NCI-H510A treated with DMSO at 0.1 percent for 48 hours (cell line): ENCODE results near the gene MRPL37.

Source experiments
- DNase-seq: peaks from one replicate; lab custom pipeline; 2025; lab: John Stamatoyannopoulos, UW

Gene MRPL37

DNA sequence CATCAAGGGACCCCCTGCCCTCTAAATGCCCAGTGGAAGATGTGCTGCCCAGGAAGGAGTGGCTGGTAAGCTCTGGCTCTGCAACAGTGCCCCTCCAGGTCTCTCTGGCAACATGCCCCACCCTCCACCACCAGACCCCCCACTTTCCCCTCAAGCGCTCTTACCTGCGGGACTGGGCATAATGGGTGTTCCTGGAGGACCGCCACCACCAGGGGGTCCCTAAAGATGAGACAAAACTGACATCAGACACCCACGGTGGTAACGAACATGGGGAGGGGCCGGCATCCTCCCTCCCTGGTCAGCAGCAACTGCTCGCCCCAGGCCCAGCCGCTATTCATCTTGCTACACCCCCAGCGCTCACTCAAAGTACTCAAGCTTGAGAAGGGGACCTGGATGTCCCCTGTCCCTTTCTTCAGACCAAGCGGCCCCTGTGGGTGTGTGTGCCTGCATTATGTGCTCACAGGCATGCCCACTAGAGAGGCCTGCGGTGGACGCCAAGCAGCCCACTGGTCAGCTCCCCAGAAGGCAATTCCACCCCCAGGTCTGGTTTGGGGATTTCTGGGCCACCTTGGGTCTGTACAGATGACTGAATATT lies 40.9 kb downstream of the MRPL37 start:
- DNase-seq, result no peak

DNA sequence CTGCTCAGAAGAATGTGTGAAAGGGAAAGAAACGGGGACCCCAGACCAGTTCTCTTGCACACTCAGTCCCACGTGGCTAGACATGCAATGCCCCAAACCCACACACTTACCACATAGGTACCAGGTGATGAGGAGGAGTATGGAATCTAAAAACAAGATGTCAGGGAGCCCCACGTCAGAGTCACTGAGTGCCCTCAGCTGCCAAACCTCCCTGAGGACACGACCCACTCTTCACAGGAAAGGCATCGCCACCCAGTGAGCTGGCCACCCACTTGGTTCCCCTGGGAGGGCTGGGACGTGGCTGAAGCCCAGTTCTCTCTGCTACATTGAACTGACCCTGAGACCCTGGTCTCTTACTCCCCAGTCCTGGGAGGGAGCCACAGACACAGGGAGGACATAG lies 41.4 kb downstream of the MRPL37 start:
- no peak for DNase-seq

DNA sequence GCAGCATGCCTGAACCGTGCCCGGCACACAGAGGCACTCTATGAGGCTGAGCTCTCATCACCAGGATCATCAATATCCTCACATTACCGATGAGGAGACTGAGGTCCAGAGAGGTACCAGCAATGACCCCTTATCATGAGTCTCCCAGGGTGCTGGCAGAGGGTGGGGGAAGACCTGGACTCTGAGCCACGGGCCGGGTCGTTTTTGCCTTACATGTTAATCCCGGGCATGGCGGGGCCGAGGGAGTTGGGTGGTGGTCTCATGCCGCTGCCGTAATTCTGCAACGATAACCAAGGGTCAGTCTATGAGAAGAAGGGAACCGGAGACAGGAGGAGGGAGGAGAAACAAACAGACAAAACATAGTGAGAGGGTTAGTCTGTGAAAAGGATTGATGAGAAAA lies 43.1 kb downstream of the MRPL37 start:
- DNase-seq, result no peak

DNA sequence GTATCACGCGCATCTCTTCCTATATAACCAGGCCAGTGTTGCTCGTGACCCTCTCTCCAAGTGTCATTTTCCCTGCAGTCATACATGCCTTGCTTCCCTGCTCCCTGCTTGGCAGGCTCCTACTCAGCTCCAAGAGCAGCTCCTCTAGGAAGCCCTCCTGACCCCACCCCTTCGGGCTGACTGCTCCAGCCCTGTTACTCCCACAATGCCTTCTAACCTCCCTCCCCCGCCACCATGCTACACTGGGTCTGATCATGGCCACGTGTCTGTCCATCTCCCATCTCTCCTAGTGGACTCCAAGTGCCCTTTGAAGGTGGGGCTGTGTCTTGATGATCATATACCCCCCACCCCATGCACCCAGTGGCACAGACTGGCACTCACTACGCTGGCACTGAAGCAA lies 44.7 kb downstream of the MRPL37 start:
- no peak for DNase-seq

DNA sequence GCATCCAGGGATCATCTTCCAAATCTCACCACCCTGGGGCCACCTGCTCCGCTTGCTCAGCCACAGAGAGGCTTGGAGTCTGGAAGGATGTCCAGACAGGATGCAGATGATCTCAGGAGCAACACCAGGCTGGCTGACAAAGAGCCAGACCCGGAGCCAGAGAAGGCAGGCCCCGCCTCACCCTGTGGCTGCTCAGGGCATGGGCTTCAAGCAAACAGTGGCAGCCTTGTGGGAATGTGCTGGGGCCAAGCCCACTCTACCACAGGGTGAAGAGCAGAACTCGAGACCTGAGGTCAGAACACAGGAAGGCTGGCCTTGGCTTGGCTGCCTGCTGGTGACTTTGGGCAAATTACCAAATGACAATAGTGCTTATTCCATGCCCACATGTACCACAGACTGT lies 45.5 kb downstream of the MRPL37 start:
- no peak for DNase-seq

DNA sequence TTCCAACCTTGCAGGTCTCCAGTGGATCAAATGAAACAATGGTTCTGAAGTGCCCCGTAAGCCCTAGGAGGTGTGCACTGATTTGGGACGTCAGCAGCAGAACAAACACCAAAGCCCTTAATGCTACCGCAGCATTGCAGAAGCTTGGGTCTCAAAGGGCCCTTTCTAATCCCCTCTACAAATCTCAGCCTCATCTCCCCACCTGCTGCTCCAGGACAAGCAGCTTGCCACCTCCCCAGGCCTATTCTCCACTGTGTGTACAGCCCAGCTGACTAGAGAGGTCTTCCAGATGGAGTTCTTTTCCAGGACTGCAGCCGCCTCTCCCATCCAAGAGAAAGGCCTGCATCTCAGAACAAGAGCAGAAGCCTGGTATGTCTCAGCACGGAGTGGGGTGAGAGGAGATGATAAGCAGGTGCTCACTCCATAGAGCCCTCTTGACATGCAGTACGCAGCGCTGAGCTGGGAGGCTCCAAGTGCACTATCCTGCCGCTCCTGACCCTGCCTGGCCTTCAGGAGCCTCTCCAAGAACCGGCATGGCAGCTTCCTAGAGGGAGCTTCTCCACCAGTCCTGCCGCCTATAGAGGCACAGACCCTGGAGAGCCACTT lies 46.3 kb downstream of the MRPL37 start:
- peak; percentile 82 for DNase-seq

DNA sequence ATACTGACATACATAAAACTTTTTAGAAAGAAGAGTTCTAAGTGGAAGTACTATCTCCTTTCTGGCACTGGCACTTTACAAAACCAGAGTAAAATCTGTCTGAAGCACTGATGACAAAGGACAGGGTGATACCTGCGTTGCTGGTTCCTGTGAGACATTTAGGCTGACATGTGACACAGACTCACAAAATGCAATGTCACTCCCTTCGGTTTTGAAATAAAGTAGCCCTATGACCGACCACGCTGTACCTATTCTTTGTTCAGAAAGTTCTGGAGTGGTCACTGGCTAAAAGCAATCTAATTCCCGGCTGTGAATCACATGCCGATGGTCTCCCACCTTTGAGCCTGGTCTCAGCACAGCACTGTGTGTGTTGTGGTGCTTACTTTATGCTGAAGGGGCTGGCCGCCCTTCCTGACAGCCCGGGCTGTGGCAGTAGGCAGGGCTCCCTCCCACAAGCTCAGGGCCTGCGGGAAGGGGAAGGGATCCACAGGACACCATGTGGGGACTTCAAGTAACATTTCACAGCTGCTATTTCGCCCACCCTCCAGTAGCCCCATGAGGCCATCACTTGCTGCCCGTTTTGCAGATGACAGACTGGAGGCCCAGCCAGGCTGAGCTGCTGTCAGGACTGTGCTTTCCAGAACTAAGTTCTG lies 48.0 kb downstream of the MRPL37 start:
- DNase-seq, result no peak

DNA sequence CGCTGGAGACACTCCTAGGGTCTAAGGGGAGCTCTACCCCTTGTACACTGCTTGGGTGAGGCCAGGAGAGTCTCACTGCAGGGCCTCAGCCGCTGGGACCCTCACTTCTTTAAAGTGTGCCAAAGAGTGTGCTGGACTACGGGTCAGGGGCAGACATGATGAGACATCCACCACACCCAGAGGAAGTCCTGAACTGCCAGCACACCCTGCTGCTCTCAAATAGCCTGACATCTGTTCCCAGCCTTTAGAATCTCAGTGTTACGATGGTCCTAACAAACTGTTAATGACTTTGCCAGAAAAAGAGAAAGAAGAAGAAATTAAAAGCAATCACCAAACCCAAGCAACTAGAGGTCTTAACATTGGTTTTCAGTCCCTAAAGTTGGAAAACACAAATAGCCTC lies 49.0 kb downstream of the MRPL37 start:
- DNase-seq, result no peak

DNA sequence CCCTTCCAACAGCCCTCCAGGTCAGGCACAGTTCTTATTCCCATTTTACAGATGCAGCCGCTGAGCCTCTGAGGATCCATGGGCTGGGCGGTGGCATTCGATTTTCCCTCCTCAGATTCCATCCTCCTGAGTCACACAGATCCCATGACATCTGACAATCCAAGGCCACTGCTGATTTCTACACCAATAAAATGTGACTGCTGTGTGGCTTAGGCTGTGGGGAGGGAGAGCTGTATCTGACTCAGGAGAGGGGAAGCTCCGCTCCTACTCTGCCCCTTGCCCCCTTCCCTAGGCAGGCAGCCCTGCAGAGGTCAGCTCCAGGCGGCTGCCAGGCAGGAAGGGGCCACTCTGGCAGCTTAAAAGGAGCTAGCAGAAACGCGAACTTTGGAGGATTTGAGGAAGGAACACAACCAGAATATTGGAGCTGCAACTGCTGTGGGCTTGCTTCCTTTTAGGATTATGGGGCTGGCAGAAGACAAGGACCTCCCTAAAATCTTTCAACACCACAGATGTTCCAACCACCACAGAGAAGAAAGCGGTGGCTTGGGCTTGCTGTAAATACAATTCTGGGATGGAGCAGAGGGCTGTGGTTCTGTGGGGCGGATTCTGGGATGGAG lies 50.0 kb downstream of the MRPL37 start:
- no peak for DNase-seq

DNA sequence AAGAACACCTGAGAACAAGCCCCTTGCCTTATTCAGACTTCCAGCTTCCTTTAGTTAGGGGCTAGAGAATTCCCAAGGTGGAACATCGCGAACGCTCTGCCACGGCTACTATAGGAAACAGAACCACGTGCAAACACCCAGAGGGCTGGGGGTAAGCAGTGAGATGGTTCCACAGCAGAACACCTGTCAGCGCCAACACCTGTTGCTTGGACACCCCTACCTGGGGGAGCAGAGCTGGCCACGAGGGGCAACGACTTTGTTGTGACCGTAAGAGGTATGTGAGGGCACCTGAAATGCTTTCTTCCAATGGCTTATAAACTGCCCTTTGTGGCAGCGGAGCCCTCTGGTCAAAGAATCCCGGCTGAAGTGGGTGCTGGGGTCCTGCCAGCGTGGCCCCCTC lies 50.7 kb downstream of the MRPL37 start:
- DNase-seq, result no peak

DNA sequence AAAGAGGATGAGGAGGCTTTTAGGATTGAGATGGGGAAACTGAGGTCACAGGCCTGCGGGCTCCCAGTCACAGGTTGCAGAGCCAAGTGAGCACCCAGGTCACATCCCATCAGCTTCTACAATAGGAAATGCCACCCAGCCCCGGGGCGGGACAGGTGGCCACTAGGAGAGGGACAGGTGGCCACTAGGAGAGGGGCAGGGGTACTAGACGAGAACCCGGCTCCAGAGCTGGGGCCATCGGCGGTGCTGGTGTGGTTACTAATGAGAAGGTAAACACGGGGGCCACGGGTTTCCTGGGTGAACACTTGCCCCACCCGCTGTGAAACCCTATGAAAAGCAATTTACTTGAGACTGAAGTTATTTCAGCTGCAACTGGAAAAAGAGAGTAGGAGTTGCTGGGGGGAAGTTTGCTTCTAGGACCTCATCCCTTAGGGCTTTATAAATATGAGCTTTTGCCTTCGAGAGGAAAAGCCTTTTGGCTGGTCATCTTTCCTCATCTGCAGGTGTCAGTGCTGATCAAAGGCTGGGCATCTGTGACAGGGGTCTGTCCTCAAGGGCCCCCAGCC lies 52.5 kb downstream of the MRPL37 start:
- DNase-seq, result no peak

DNA sequence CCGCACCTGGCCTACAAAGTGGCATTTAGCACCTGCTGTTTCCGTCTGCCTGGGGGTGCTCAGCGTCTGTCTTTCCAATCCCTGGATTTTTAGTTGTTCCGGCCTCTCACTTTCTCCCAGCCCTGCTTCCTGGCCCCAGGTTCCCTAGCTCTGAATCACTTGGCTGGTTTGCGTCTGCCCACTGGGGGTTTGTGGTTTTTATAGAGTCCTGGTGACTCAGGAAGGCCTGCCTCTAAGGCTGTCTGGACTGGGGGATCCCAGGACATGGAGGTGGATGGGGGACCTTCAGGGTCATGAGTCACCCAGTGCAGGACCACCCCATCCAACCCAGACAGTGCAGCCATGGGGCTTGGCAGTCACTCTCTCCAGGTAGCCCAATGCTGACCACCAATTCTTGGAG lies 53.5 kb downstream of the MRPL37 start:
- DNase-seq, result no peak

DNA sequence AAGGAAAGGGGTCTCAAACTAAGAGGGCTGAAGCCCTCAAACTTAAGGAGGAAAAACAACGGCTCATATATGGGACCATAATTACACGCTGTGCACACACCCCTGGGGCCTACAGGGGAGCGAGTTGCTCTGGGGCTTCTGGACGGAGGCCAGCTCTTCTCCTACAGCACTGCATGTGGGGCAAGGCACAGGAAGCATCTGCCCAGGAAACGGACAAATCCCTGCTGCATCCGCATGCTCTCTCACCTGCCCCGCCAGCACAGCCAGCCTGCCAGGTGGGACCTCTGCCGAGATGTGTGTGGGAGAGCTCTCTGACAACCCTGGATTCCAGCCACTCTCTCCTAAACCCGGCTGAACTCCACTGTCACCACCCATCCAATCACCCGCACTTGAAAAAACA lies 54.1 kb downstream of the MRPL37 start:
- peak; percentile 64 for DNase-seq

DNA sequence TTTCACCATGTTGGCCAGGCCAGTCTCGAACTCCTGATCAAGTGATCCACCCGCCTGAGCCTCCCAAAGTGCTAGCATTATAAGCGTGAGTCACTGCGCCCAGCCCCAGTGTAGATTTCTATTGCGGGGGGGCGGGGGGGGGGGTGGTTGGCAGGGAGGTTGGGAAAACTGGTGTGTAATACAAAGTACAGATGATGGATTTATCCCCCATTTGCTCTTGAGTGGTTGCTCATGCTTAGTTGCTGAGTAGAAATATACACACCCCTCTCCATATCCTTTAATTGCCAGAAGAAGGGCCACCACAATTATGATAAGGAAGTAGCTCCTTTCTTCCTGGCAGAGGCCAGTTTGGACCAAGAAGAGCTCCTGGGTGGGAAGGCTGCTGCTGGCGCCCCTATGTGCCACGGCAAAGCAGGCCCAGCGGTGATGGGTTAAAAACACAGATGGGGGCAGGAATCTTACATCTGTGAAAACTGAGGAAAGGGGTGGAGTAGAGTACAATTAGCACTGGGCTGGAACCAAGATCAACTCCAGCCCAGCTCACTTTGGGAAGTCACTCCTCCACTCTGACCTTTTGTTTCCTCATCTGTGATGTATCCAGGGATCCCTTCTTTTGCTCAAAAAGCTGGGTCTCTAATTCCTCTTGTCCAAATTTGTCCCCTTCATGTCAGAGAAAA lies 55.2 kb downstream of the MRPL37 start:
- DNase-seq, result no peak

DNA sequence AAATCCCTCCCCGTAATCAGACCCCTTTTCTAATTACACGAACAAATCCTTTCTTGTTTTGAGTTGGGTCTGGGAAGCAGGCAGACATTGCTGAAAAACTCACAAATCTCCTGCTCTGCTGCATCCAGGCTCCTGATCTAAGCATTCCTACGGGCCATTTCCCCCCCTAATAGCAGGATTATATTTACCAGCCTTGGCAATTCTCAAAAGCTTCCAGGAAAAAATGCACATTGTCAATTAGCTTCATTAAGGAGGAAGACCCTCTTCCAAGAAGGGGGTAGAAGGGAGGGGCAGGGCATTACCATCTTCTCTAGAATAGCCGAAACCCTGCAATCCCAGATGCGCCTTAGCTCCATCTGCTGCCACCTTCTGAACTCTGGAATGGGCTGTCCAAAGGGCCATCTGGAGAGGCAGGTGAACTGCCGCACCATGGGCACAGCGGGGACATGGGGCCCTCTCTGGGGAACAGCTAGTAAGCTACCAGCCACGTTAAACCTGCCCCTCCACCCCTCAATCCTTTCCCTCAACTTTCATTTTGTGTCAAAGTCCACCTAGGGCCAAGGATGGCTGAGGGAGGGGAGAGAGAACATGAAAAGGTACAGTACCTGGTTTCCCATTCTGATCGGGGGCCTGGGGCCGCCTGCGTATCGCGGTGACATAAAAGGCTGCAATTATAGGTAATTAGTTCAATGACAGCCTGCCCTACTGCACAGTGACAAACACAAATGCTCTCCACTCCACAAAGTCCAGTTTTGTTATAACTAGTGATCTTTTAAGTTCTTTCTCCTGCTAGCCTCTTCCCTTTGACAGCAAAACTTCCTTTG lies 56.8 kb downstream of the MRPL37 start:
- DNase-seq, result no peak

DNA sequence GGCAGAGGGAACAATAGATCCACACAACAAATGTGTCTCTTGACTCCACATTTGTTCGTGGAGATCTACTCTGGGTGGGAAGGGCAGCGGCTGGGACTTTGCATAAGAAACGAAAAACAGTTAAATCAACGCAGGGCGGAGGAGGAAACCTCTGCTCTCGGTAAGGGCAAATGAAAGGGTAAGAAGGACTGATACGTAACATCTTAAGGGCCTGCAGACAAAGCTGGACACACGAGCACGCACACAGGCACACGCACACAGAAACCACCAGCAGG lies 57.3 kb downstream of the MRPL37 start:
- DNase-seq, result no peak

DNA sequence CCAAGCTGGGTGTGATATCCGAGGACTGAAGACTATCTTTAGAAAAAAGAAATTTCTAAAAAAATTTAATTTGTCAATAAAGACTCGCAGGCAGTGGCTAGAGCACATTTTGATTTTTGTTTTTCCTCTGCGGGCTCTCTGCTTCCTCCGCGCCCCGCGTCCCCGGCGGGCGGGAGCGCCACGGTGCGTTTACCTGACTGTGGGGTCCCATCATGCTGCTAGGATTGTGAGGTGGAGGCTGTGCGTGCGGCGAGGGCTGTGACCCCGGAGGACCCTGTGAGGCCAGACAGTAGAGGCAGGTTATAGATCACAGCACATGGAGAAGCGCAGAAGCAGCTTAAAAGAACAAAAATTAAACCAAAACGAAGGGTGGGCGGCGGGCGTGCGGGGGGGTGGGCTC lies 57.9 kb downstream of the MRPL37 start:
- no peak for DNase-seq

DNA sequence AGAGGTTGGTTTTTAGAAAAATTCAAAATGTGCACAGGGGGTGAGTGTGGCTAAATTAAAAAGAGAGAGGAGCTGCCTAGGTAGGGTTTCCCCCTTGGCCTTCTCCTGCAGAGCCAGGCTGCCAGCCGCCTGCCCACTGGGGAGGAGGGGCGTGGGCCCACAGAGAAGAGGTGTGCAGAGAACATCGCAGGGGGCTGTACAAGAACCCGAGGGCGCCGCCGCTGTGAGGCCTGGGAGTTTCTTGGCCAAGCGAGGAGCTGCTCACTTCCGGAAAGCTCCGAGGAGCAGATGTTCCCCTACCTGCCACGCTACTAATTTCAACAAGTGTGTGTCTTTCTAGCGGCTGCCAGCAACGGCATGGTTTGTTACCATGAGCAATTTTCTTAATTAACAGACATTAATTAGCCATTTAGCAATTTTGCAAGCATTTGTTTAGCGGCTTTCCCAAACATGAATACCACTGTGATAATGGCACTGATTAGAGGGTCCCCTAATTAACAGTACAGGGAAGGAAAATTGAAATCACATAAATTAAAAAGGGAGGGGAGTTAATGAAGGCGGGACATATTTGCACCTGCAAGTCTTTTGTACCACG lies 59.7 kb downstream of the MRPL37 start:
- peak; percentile 58 for DNase-seq

DNA sequence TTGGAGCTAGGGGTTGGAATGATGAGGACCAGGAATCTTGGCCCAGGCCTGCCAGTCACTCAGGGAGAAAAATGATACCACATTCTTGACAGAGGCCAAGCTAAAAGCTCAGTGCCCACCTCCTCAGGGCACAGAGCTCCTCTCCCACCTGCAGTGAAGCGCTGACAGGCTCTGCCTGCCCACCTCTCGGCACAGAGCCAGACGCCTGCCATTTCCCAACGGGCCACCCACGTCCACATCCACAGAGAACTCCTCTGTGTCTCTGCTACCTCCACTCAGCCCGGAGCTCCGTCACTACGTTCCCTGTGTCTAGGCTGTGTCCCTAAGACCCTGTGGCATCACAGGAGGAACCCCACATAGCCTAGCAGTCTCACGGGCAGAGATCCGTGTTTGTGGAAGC lies 60.8 kb downstream of the MRPL37 start:
- DNase-seq, result no peak

DNA sequence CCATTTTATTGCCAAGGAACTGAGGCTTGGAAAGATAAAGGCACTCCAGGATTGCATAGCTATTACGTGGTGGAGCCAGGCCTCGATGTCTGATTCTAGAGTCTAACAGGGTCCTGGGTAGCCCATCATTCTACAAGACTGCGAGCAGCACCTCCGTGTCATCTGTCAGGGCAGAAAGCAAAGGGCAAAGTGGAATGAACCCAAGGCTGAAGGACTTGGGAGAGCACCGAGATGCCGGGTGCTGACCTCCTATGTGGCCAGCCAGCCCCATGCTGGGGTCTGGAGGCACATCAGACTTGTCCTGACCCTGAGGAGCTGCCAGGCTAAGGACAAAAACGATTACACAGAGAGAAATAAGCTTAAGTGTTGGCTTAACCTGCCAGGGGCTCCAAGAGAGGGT lies 62.3 kb downstream of the MRPL37 start:
- DNase-seq, result no peak

DNA sequence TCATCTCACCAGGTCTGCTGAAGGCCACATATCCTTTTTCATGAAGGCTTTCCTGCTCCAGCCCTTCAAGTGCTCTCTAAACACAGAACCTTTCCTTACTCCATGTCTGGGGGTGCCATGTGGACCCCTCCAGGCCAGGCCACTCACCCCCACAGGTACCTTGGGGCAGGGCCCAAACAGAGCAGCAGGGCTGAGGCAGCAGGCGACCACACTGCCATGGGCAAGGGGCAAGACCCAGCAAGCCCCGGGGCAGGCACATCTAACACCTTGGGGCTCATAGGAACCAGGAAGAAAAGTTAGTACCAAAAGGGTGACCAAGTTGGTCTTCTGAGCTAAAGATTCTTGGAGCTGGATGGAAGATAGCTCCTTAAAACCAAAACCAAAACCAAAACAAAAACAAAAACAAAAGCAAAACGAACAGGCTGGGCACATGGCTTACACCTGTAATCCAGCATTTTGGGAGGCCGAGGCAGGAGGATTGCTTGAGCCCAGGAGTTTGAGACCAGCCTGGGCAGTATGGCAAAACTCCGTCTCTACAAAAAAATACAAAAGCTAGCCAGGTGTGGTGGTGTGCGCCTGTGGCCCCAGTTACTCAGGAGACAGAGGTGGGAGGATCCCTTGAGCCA lies 63.7 kb downstream of the MRPL37 start:
- no peak for DNase-seq
